Gastroesophageal sphincter (tissue), 3 donors: ENCODE data around the gene FGF14.

ENCODE experiments used
- CTCF ChIP-seq, 4 experiments: fragments of 200-600 bp in 2 of 4; fragments of 450-650 bp in 2 of 4; sonication (generic) in 1 of 4; IDR thresholded peaks; one replicate each; pipeline ENCODE4 v1.5.1; 2017 to 2019; ENCODE audit warnings: antibody characterized with exemption in 4 of 4, mild to moderate bottlenecking in 2 of 4, moderate library complexity in 2 of 4
- POLR2A ChIP-seq, 2 donors: fragments of 450-650 bp; IDR thresholded peaks; one replicate each; pipeline ENCODE4 v1.6.1; 2017; ENCODE audit warnings: antibody characterized with exemption in 2 of 2, mild to moderate bottlenecking in 2 of 2, moderate library complexity in 1 of 2
- POLR2AphosphoS5 ChIP-seq: sonication (generic); formaldehyde crosslinking; IDR thresholded peaks from one replicate; pipeline ENCODE4 v1.6.1; 2017; ENCODE audit warnings: antibody characterized with exemption

- no peak for TF ChIP-seq POLR2A (IDR thresholded peaks at IDR 0.05)
- TF ChIP-seq CTCF (IDR thresholded peaks at IDR 0.05), result no peak
- TF ChIP-seq POLR2AphosphoS5, result no peak
Observed at GRCh38 chr13:102369302-102369701, 32.5 kb downstream of the FGF14 start.
